H9 (cell line): ENCODE measurements around the gene EML4. TPM values are rescaled to one million over a fixed set of nuclear protein-coding genes. Genes with fewer than 3 reads are reported as not detected.
"Not testable (repeated sequence)": the region's sequence is repeated elsewhere in the genome, so short reads cannot be mapped to it uniquely, and the experiment has no call there.

Experiments
- DNase-seq: peaks from one replicate; pipeline ENCODE4 v3.0.0-alpha.2; 2017
- H2AFZ ChIP-seq: one replicate; pipeline ENCODE4 v1.6.1; 2013; ENCODE audit warnings: mild to moderate bottlenecking, low read length, control low read depth, moderate library complexity
- H2AK5ac ChIP-seq: 2 replicates; pipeline ENCODE4 v1.6.1; 2013; ENCODE audit warnings: low read length, control low read depth, mixed read lengths; ENCODE audit not compliant: insufficient read length
- H2BK120ac ChIP-seq: one replicate; pipeline ENCODE4 v1.6.1; 2013; ENCODE audit warnings: low read depth, mild to moderate bottlenecking, low read length, control low read depth, inconsistent platforms; ENCODE audit not compliant: poor library complexity, severe bottlenecking
- H2BK12ac ChIP-seq: 2 replicates; pipeline ENCODE4 v1.6.1; 2013; ENCODE audit warnings: low read length, control low read depth, mixed read lengths, low read depth; ENCODE audit not compliant: insufficient read length
- H2BK15ac ChIP-seq: 2 replicates; pipeline ENCODE4 v1.6.1; 2013; ENCODE audit warnings: low read depth, low read length, control low read depth
- H2BK20ac ChIP-seq: one replicate; pipeline ENCODE4 v1.6.1; 2013; ENCODE audit warnings: low read depth, mild to moderate bottlenecking, low read length, control low read depth, inconsistent platforms; ENCODE audit not compliant: poor library complexity, severe bottlenecking
- H2BK5ac ChIP-seq: 2 replicates; pipeline ENCODE4 v1.6.1; 2013; ENCODE audit warnings: low read length, control low read depth, mixed read lengths; ENCODE audit not compliant: insufficient read length
- H3K14ac ChIP-seq: 2 replicates; pipeline ENCODE4 v1.6.1; 2013; ENCODE audit warnings: low read length, control low read depth; ENCODE audit not compliant: insufficient read depth
- H3K18ac ChIP-seq: 2 replicates; pipeline ENCODE4 v1.6.1; 2013; ENCODE audit warnings: low read depth, mild to moderate bottlenecking, mixed read lengths, low read length, control low read depth; ENCODE audit not compliant: insufficient read length
- H3K23ac ChIP-seq: 2 replicates; pipeline ENCODE4 v1.6.1; 2013; ENCODE audit warnings: low read length, control low read depth, mixed read lengths, low read depth; ENCODE audit not compliant: insufficient read length
- H3K23me2 ChIP-seq: 2 replicates; pipeline ENCODE4 v1.6.1; 2013; ENCODE audit warnings: low read depth, mild to moderate bottlenecking, mixed read lengths, low read length, control low read depth; ENCODE audit not compliant: insufficient read length, poor library complexity, severe bottlenecking
- H3K27ac ChIP-seq: 2 replicates; pipeline ENCODE4 v1.5.1; 2013; ENCODE audit warnings: low read length, control low read depth, mixed read lengths, low read depth; ENCODE audit not compliant: insufficient read length
- H3K27me3 ChIP-seq: 2 replicates; pipeline ENCODE4 v1.6.1; 2013; ENCODE audit warnings: low read length, control low read depth, inconsistent platforms; ENCODE audit not compliant: insufficient read depth
- H3K4ac ChIP-seq: 2 replicates; pipeline ENCODE4 v1.6.1; 2013; ENCODE audit warnings: low read depth, mild to moderate bottlenecking, control low read depth, inconsistent platforms, low read length, moderate library complexity
- H3K4me1 ChIP-seq: 2 replicates; pipeline ENCODE4 v1.6.1; 2013; ENCODE audit warnings: low read length, control low read depth, inconsistent platforms; ENCODE audit not compliant: insufficient read depth
- H3K4me2 ChIP-seq: 2 replicates; pipeline ENCODE4 v1.6.1; 2013; ENCODE audit warnings: low read length, control low read depth, mixed read lengths; ENCODE audit not compliant: insufficient read length, insufficient read depth
- H3K56ac ChIP-seq: 2 replicates; pipeline ENCODE4 v1.6.1; 2013; ENCODE audit warnings: low read depth, mild to moderate bottlenecking, mixed read lengths, low read length, control low read depth; ENCODE audit not compliant: insufficient read length
- H3K79me1 ChIP-seq: 2 replicates; pipeline ENCODE4 v1.6.1; 2013; ENCODE audit warnings: low read depth, mild to moderate bottlenecking, moderate library complexity, low read length, control low read depth, inconsistent platforms; ENCODE audit not compliant: insufficient read depth, poor library complexity, severe bottlenecking
- H3K79me2 ChIP-seq: 2 replicates; pipeline ENCODE4 v1.6.1; 2013; ENCODE audit warnings: low read length, control low read depth, inconsistent platforms; ENCODE audit not compliant: insufficient read depth
- H3K9ac ChIP-seq: 2 replicates; pipeline ENCODE4 v1.6.1; 2013; ENCODE audit warnings: low read length, control low read depth, mixed read lengths; ENCODE audit not compliant: insufficient read length; ENCODE audit errors: extremely low read depth
- H3K9me3 ChIP-seq: one replicate; pipeline ENCODE4 v1.6.1; 2013; ENCODE audit warnings: low read depth, low read length, inconsistent platforms; ENCODE audit not compliant: control insufficient read depth
- H3T11ph ChIP-seq: one replicate; pipeline ENCODE4 v1.6.1; 2013; ENCODE audit warnings: mild to moderate bottlenecking, low read length, control low read depth, inconsistent platforms
- H4K20me1 ChIP-seq: one replicate; pipeline ENCODE4 v1.6.1; 2013; ENCODE audit not compliant: control insufficient read depth, insufficient read length, insufficient read depth
- H4K5ac ChIP-seq: 2 replicates; pipeline ENCODE4 v1.6.1; 2013; ENCODE audit warnings: low read depth, mild to moderate bottlenecking, mixed read lengths, low read length, control low read depth; ENCODE audit not compliant: insufficient read length
- H4K8ac ChIP-seq: replicated peaks from 2 replicates; pipeline ENCODE4 v1.6.1; 2013; ENCODE audit warnings: low read length, control low read depth, mixed read lengths, low read depth; ENCODE audit not compliant: insufficient read length
- H4K91ac ChIP-seq: 2 replicates; pipeline ENCODE4 v1.6.1; 2013; ENCODE audit warnings: low read depth, mild to moderate bottlenecking, moderate library complexity, mixed read lengths, low read length, control low read depth; ENCODE audit not compliant: insufficient read length
- H3K27ac Mint-ChIP-seq, 3 experiments: 2 replicates in 2 of 3; 3 replicates in 1 of 3; pipeline ENCODE4 v1.8.0; 2020 to 2021; ENCODE audit warnings: mixed read lengths in 3 of 3, mild to moderate bottlenecking in 1 of 3, moderate library complexity in 1 of 3
- H3K27me3 Mint-ChIP-seq: 2 replicates; pipeline ENCODE4 v1.8.0; 2021; ENCODE audit warnings: low read depth, mild to moderate bottlenecking, moderate library complexity, mixed read lengths
- H3K36me3 Mint-ChIP-seq, 3 experiments: 2 replicates in 2 of 3; 3 replicates in 1 of 3; pipeline ENCODE4 v1.8.0; 2020 to 2021; ENCODE audit warnings: low read depth in 3 of 3, mixed read lengths in 3 of 3; ENCODE audit not compliant: insufficient read depth in 1 of 3
- H3K4me1 Mint-ChIP-seq, 2 experiments: 2 replicates each; pipeline ENCODE4 v1.8.0; 2020; ENCODE audit warnings: mixed read lengths in 2 of 2
- H3K4me3 Mint-ChIP-seq, 2 experiments: 2 replicates in 1 of 2; 3 replicates in 1 of 2; pipeline ENCODE4 v1.8.0; 2020 to 2021; ENCODE audit warnings: mild to moderate bottlenecking in 2 of 2, mixed read lengths in 2 of 2, moderate library complexity in 1 of 2
- H3K9me3 Mint-ChIP-seq, 2 experiments: 2 replicates in 1 of 2; 3 replicates in 1 of 2; pipeline ENCODE4 v1.8.0; 2020; ENCODE audit warnings: mild to moderate bottlenecking in 2 of 2, mixed read lengths in 2 of 2, moderate library complexity in 1 of 2
- WGBS: extraction: QIAGEN DNeasy Blood & Tissue Kit; methylation state at CpG from one replicate; pipeline ENCODE4 v1.1.7; 2013; ENCODE audit warnings: missing lambda C conversion rate, low lambda C conversion rate, mixed read lengths; ENCODE audit not compliant: insufficient read length; ENCODE audit errors: extremely low coverage; 5-methylcytosine and 5-hydroxymethylcytosine counted together
- total RNA-seq: library from RNA; stranded (reverse); gene quantifications from 2 replicates; pipeline ENCODE4 v1.2.1, GENCODE V29; 2021
- TF ChIP-seq, protein P1 (sequence below): fragments of 200-600 bp; sonication (generic); conservative IDR thresholded peaks from 3 replicates; pipeline ENCODE4 v1.8.0; 2021; ENCODE audit warnings: antibody characterized with exemption, mild to moderate bottlenecking

The EML4 gene
- total RNA-seq, 1 experiment from 2014 or later, result 68.6 TPM

- H3K14ac ChIP-seq, result no peak overlapping the region
- H3K27me3 ChIP-seq, result no peaks in the 10 kb centered on the region
- no peak overlapping the region for H3T11ph ChIP-seq
- peaks cover 14 to 45% (median 44%) of the 10 kb centered on the region in 3 experiments; a peak in 6 of 7 replicates for H3K36me3 Mint-ChIP-seq
- H2AFZ ChIP-seq, result no peak overlapping the region
- no peak overlapping the region for H3K18ac ChIP-seq
- no peaks in the 10 kb centered on the region for H3K9me3 Mint-ChIP-seq
- H2BK120ac ChIP-seq, result no peak overlapping the region
- no peak overlapping the region for H3K4ac ChIP-seq
- no peak overlapping the region for H2BK15ac ChIP-seq
- no peaks in the 10 kb centered on the region for H3K27me3 Mint-ChIP-seq
- peak overlapping the region in 1 of 3 experiments; percentile 31; a peak in 2 of 7 replicates for H3K27ac Mint-ChIP-seq
- H3K9me3 ChIP-seq, result no peaks in the 10 kb centered on the region
- H2AK5ac ChIP-seq, result no peak overlapping the region
- H3K27ac ChIP-seq, result no peak overlapping the region
- no CpG with 5 or more reads among the region's 4 CpGs for WGBS
- no peak overlapping the region for H3K23ac ChIP-seq
- TF ChIP-seq, protein P1, sequence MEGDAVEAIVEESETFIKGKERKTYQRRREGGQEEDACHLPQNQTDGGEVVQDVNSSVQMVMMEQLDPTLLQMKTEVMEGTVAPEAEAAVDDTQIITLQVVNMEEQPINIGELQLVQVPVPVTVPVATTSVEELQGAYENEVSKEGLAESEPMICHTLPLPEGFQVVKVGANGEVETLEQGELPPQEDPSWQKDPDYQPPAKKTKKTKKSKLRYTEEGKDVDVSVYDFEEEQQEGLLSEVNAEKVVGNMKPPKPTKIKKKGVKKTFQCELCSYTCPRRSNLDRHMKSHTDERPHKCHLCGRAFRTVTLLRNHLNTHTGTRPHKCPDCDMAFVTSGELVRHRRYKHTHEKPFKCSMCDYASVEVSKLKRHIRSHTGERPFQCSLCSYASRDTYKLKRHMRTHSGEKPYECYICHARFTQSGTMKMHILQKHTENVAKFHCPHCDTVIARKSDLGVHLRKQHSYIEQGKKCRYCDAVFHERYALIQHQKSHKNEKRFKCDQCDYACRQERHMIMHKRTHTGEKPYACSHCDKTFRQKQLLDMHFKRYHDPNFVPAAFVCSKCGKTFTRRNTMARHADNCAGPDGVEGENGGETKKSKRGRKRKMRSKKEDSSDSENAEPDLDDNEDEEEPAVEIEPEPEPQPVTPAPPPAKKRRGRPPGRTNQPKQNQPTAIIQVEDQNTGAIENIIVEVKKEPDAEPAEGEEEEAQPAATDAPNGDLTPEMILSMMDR, result no peak
- H3K4me1 Mint-ChIP-seq, result peaks cover 3 to 14% of the 10 kb centered on the region in 2 experiments; a peak in 3 of 4 replicates
- no peaks in the 10 kb centered on the region for H3K4me1 ChIP-seq
- H4K91ac ChIP-seq, result no peak overlapping the region
- H2BK5ac ChIP-seq, result no peak overlapping the region
- H2BK20ac ChIP-seq, result no peak overlapping the region
- DNase-seq, result no peak
- H2BK12ac ChIP-seq, result no peak overlapping the region
- H3K79me2 ChIP-seq, result peaks cover 4% of the 10 kb centered on the region; the same call in 1 of the 2 replicates
- H3K4me3 Mint-ChIP-seq, result no peak overlapping the region
- H4K8ac ChIP-seq, result no peak overlapping the region
- peaks cover 4% of the 10 kb centered on the region for H3K79me1 ChIP-seq
- H3K9ac ChIP-seq, result no peak overlapping the region
- H4K20me1 ChIP-seq, result no peaks in the 10 kb centered on the region
- H3K56ac ChIP-seq, result no peak overlapping the region
- no peak overlapping the region for H4K5ac ChIP-seq
- H3K23me2 ChIP-seq, result no peaks in the 10 kb centered on the region
- no peak overlapping the region for H3K4me2 ChIP-seq
Observed at GRCh38 chr2:42345986-42346385, 176.8 kb downstream of the EML4 start.

DNA sequence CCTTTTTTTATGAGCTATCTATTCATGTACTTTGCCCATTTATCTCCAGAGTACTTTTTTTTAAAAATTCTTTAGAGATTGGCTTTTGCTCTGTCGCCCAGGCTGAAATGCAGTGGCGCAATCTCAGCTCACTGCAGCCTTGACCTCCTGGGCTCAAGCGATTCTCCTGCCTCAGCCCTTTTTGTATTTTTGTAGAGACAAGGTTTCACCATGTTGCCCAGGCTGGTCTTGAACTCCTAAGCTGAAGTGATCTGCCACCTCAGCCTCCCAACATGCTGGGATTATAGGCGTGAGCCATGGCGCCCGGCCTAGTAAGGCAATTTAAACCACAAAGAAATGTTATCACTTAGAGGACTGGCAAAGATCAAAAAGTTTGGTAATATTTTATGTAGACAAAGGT, 177.7 kb downstream of the EML4 start:
- not testable (repeated sequence) for H4K5ac ChIP-seq, H3K4me3 Mint-ChIP-seq, H3K9me3 Mint-ChIP-seq, H4K20me1 ChIP-seq, H2BK5ac ChIP-seq, H3K14ac ChIP-seq, H3K4ac ChIP-seq, H3K79me2 ChIP-seq, H4K91ac ChIP-seq, DNase-seq, H2AFZ ChIP-seq, H3T11ph ChIP-seq, H3K79me1 ChIP-seq, H3K4me2 ChIP-seq, H3K9ac ChIP-seq, H3K23ac ChIP-seq, H3K27me3 Mint-ChIP-seq, H3K4me1 ChIP-seq, H3K27me3 ChIP-seq, H3K18ac ChIP-seq, H4K8ac ChIP-seq, H2BK12ac ChIP-seq, H3K27ac ChIP-seq, H3K4me1 Mint-ChIP-seq, H3K23me2 ChIP-seq, H2AK5ac ChIP-seq, H3K27ac Mint-ChIP-seq, H2BK20ac ChIP-seq, H2BK120ac ChIP-seq, H3K56ac ChIP-seq, H3K9me3 ChIP-seq, H2BK15ac ChIP-seq
- H3K36me3 Mint-ChIP-seq, result peaks cover 16 to 48% (median 45%) of the 10 kb centered on the region in 3 experiments; a peak in 6 of 7 replicates
- WGBS, result no CpG with 5 or more reads among the region's 6 CpGs
